WI38 (cell line): ENCODE data around the gene LNX1.

ENCODE experiments used
- H3K4me3 ChIP-seq: 2 replicates; pipeline ENCODE4 v1.5.1; 2011; ENCODE audit warnings: low read depth, mild to moderate bottlenecking, control low read depth, low read length
- CTCF ChIP-seq: IDR thresholded peaks from 2 replicates; pipeline ENCODE4 v1.5.1; 2012; ENCODE audit warnings: low read depth, mild to moderate bottlenecking, control low read depth, low read length

LNX1 gene

GRCh38 chr4:53485658-53486040 lies 105.6 kb downstream of the LNX1 start:
- no peak for TF ChIP-seq CTCF
- H3K4me3 ChIP-seq, result no peak overlapping the region

DNA sequence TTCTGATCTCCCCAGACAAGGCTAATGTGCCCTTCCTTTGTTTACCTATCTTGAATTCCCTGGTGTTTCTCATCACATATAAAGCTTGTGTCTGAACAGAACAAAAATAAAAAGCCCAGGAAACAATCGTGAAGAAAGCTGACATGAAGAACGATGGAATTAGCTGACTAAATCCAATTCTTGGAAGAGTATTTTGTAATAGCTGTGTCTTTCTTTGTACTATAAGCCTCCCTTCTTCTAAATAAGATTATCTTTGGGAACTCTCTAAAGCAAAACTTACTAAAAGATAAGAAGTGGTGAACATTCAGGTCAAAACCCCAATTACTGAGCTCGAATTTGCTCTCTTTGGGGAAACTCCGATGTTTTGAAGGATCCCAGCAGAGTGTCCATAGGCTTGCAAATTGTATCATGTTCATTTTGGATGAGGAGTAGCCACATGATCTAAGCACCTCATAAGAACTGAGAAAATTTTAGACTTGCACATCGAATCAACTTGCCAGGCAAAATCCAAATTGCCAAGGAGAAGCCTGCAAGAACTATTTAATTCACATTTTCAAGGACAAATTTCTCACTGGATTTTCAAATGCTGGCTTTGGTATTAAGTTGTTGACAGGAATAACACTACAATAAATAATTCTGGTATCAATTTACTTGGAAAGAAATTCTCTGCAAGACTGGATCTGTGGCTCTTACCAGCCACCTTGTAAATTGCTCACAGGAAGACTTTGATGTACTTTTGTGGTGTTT lies 106.2 kb downstream of the LNX1 start:
- H3K4me3 ChIP-seq, result no peak overlapping the region
- no peak for TF ChIP-seq CTCF

DNA sequence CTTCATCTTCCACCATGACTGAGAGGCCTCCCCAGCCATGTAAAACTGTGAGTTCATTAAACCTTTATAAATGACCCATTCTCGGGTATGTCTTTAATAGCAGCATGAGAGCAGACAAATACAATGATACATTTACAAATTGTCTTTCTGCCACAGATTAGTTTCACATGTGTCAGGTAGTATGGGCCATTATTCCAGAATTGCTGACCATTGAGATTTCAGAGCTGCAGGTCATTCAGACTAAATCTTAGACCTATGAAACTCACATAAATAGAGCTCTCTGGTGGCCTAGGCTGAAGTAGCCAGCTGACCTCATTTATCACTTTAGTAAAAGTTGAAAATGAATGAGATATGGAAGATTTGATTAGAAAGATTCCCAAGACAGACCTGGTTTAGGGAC lies 108.0 kb downstream of the LNX1 start:
- no peak for TF ChIP-seq CTCF
- H3K4me3 ChIP-seq, result no peak overlapping the region

- no peak for TF ChIP-seq CTCF
- no peak overlapping the region for H3K4me3 ChIP-seq
Measured at GRCh38 chr4:53481586-53481985, 109.7 kb downstream of the LNX1 start.

DNA sequence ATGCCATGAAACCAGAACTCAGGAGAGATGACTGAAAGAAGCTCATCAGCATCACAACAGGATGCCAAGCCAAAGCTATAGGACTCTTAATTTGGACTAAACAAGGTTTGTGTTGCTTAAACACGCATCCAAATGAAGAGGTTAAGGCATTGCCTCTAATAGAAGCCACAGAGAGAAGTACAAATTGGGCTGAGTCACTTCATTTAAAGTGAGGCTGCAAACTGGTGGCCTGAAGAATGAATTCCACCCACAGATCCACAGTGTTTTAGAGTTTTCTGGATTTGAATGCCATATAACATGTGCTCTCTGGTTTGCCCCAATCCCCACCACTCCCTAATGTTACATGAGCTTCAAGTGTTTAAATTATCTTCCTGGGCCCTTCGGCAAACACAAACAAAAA lies 110.4 kb downstream of the LNX1 start:
- TF ChIP-seq CTCF, result no peak
- H3K4me3 ChIP-seq, result no peak overlapping the region

DNA sequence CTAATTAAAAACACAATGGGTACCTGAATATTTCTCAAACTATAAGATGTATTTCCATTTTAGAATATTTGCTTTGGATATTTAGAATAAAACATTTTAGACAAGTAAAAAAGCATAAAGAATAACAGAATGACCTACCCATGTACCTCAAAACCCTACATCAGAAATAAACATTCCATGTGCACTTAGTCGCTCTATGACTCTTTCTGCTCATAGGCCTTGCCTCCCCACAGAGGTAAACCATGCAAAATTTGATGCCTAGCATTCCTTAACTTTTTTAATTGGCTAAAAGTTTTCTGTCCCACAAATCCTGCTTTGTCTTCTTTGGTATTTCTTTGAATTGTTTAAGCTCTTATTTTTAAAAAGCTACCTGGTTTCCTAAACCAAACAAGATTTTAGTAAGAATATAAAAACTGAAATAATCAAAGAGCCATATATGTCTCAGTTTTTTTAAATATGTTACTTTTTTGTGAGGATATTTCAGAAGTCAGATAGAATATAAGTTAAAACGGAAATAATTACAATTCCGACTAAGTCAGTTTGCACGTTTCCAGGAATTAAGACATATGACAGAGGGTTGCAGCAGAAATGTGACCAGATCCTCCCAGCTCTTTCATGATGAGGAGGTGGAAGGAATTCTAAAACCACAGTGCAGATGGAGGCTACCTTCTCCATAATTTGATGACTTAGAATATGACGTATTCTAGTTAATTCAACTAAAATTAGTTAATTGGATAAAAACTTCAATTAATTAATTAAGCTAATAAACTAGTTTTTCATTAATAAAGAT lies 111.4 kb downstream of the LNX1 start:
- H3K4me3 ChIP-seq, result no peak overlapping the region
- TF ChIP-seq CTCF, result no peak
